Motor neuron (in vitro differentiated cells): ENCODE measurements around the gene FAM180B. TPM values are rescaled to one million over a fixed set of nuclear protein-coding genes. Genes with fewer than 3 reads are reported as not detected.
"Not testable (repeated sequence)": the region's sequence is repeated elsewhere in the genome, so short reads cannot be mapped to it uniquely, and the experiment has no call there.

Experiments
- ATAC-seq, 8 experiments: fragments of 200-7000 bp; cut with Tn5 transposase; replicated peaks in 6 of 8; 2 replicates each; pipeline ENCODE4 v1.8.0; 2021; ENCODE audit warnings: mild to moderate bottlenecking in 8 of 8, moderate library complexity in 8 of 8
- H3K27ac ChIP-seq, 2 donors: fragments of 250-450 bp; sonication (Bioruptor Pico); 2 replicates each; pipeline ENCODE4 v1.9.0; 2021; ENCODE audit warnings: antibody characterized with exemption in 2 of 2, mild to moderate bottlenecking in 2 of 2, moderate library complexity in 1 of 2
- H3K4me1 ChIP-seq, 2 donors: fragments of 250-450 bp; sonication (Bioruptor Pico); replicated peaks in 1 of 2; 2 replicates each; pipeline ENCODE4 v1.6.1; 2021; ENCODE audit warnings: antibody characterized with exemption in 2 of 2, mild to moderate bottlenecking in 2 of 2, moderate library complexity in 1 of 2
- H3K4me3 ChIP-seq, 5 donors: fragments of 250-450 bp; sonication (Bioruptor Pico); 2 replicates each; pipeline ENCODE4 v1.9.0; 2021; ENCODE audit warnings: antibody characterized with exemption in 5 of 5, mild to moderate bottlenecking in 5 of 5, moderate library complexity in 4 of 5
- WGBS, 10 experiments: fragments of 450-650 bp; shearing (Covaris generic); methylation state at CpG; one replicate each; pipeline ENCODE4 v1.0.0; 2022; 5-methylcytosine and 5-hydroxymethylcytosine counted together
- in situ Hi-C, 9 experiments: fragments of 400-800 bp; cut with MboI; loops; one replicate each; pipeline ENCODE4 v1.15.0; 2021; ENCODE audit warnings: low sequenced_read_pairs in 9 of 9, low pct_unique_long_range_greater_than_20kb in 2 of 9; ENCODE audit not compliant: unreplicated experiment in 9 of 9
- total RNA-seq, 8 experiments: library from RNA; unstranded; fragments of 300-600 nt; gene quantifications; 2 replicates each; pipeline versions ENCODE4 v1.2.3 to v1.2.4, GENCODE V29; 2022

FAM180B gene
- total RNA-seq, 8 experiments from 2014 or later: 0.27 to 2.5 (median 0.64) TPM; not detected in 1

- 0 to 100% (median 100%) methylated on average over 1 to 7 of the region's 7 CpGs; no CpG with 5 or more reads in 3 of the 10 experiments for WGBS, 10 experiments
- ATAC-seq: peak; percentile 31 to 69 (median 48)
- Histone ChIP-seq H3K4me3 (no peak overlapping the region), H3K4me1 (no peaks in the 10 kb centered on the region), H3K27ac (no peak overlapping the region)
- in situ Hi-C loops: no loop called here
Observed at GRCh38 chr11:47607380-47607779, 20.9 kb downstream of the FAM180B start.

DNA sequence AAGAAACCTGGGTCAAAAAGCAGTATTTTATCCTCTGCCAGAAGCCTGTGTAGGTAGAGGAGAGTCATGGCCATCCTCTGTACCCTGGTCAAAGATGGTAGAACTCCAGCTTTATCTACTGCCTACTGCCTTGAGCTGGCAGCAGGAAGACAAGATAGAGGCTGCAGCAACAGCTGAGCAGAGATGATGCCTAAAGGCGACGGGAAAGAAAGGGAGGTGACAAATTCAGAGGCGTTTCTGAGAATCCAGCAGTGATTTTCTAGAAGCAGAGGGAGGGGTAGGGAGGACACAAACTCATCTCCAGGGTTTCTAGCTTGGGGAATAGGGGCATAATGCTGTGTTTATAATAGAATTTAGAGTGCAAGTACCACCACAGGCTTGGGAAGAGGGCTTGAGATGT, 23.2 kb downstream of the FAM180B start:
- WGBS, 10 experiments: 0 to 87% (median 30%) methylated on average over 1 to 3 of the region's 3 CpGs; no CpG with 5 or more reads in 5 of the 10 experiments
- no peaks in the 10 kb centered on the region for H3K4me1 ChIP-seq
- no peak overlapping the region for H3K4me3 ChIP-seq
- in situ Hi-C loops: no loop called here
- no peak overlapping the region for H3K27ac ChIP-seq
- peak in 3 of 8 experiments; percentile 29 to 76 (median 64) for ATAC-seq

GRCh38 chr11:47611348-47611794, 24.9 kb downstream of the FAM180B start:
- no peak overlapping the region for H3K4me3 ChIP-seq
- H3K27ac ChIP-seq: no peak overlapping the region
- H3K4me1 ChIP-seq: no peaks in the 10 kb centered on the region
- WGBS, 10 experiments: 7 to 100% (median 83%) methylated on average over 1 to 6 of the region's 6 CpGs
- in situ Hi-C loops: no loop called here
- no peak for ATAC-seq

DNA sequence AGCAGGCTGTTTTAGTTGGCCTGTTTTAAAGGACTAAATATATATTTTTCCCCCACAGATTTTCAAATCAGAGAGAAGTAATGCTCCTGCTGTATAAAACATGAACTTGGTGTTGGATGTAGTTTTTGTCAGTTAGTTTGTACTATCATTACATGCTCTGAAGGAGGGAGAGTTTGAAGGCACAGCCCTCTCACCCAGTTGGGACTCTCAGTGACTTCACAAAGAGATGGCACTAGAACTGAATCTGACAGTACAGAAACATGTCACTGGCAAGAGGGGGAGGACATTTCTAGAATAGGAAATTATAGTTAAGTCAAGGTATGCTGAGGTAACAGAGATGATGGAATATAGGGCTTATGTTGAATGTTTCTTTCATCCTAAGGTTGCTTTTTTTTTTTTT, 28.8 kb downstream of the FAM180B start:
- no peak overlapping the region for H3K4me3 ChIP-seq
- no peaks in the 10 kb centered on the region for H3K4me1 ChIP-seq
- in situ Hi-C loops: no loop called here
- H3K27ac ChIP-seq: no peak overlapping the region
- ATAC-seq: no peak

DNA sequence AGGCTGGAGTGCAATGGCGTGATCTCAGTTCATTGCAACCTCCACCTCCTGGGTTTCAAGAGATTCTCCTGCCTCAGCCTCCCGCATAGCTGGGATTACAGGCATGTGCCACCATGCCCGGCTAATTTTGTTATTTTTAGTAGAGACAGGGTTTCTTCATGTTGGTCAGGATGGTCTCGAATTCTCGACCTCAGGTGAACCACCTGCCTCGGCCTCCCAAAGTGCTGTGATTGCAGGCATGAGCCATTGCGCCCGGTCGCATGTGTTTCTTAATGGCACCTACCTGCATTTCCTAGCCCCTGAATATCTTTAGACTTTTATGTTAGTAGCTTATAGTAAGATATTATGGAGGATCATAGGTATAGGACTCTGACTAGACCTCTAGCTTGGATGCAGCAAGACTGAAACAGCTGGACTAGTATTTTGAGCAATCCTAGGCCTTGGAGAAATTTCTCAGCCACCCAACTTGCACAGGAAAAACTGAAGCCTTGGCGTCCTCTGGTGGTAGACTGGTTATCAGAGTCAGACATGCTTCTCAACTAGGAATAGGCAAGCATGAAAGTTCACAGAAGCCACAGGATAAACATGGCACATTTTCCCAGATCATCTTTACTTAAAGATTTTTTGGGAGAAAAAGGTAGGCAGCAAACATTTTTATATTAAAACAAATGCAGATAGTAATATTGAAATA, 30.4 kb downstream of the FAM180B start:
- no peak overlapping the region for H3K27ac ChIP-seq
- in situ Hi-C loops: no loop called here
- ATAC-seq: peak; percentile 48 to 89 (median 77)
- 0 to 100% (median 78%) methylated on average over 1 to 7 of the region's 10 CpGs for WGBS, 10 experiments
- no peaks in the 10 kb centered on the region for H3K4me1 ChIP-seq
- no peak overlapping the region for H3K4me3 ChIP-seq

DNA sequence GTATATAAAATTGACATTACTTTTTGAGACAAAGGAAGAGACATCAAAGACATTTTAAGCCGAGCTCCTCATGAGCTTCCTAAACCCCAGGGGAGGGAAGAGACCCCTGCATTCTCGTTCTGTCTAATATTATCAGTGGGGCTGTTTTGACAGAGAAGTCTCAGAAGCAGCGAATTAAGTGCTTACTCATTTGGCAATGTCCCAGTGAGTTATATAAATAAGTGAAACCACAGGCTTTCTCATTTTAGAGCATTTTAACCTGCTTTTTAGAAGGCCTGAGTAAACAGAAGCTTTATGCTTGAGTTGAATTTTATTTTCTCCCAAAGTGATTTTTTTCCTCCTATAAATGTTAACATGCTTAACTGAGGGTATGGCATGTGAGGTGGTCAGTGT, 30.9 kb downstream of the FAM180B start:
- ATAC-seq: peak in 1 of 8 experiments; percentile 29
- Histone ChIP-seq H3K4me1 (no peaks in the 10 kb centered on the region), H3K27ac (no peak overlapping the region), H3K4me3 (no peak overlapping the region)
- 29 to 89% (median 70%) methylated on average over 2 to 3 of the region's 3 CpGs; no CpG with 5 or more reads in 1 of the 10 experiments for WGBS, 10 experiments
- in situ Hi-C loops: no loop called here

DNA sequence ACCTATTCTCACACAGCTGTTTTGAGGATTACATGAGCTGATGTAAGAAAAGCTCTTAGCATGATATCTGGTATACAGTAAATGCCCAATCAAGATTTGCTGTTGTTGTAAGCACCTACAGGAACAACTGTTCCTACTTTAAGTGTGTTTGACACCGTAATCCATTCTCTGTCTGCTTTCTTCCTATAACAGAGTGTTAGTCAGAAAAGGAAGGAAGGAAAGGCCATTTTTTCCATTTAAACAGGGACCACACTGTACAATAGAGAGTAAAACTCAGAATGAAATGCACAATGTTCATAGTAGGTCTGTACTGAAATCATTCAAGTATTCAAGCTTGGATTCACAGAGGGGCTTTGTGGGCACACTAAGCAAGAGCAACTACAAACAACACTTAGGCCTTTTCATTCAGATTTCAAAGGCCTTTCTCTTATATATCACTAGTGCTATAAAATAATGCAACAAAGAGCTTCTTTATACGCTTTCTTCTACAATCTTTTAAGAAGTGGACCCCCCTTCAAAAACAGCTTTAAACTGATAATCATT, 34.4 kb downstream of the FAM180B start:
- no peaks in the 10 kb centered on the region for H3K4me1 ChIP-seq
- no peak for ATAC-seq
- H3K27ac ChIP-seq: no peak overlapping the region
- no peak overlapping the region for H3K4me3 ChIP-seq
- in situ Hi-C loops: no loop called here
- 82 to 100% (median 94%) methylated on average over 1 to 2 of the region's 2 CpGs; no CpG with 5 or more reads in 1 of the 10 experiments for WGBS, 10 experiments

GRCh38 chr11:47626234-47626633, 39.8 kb downstream of the FAM180B start:
- Histone ChIP-seq H3K4me1 (no peaks in the 10 kb centered on the region), H3K27ac (no peak overlapping the region), H3K4me3 (no peak overlapping the region)
- 93 to 100% (median 95%) methylated on average over 1 to 8 of the region's 8 CpGs; no CpG with 5 or more reads in 6 of the 10 experiments for WGBS, 10 experiments
- in situ Hi-C loops: loop anchor here in 1 of 9 experiments (25.0 kb wide), 1 partner anchor 111 kb away; no protein-coding TSS in a partner anchor
- no peak for ATAC-seq

DNA sequence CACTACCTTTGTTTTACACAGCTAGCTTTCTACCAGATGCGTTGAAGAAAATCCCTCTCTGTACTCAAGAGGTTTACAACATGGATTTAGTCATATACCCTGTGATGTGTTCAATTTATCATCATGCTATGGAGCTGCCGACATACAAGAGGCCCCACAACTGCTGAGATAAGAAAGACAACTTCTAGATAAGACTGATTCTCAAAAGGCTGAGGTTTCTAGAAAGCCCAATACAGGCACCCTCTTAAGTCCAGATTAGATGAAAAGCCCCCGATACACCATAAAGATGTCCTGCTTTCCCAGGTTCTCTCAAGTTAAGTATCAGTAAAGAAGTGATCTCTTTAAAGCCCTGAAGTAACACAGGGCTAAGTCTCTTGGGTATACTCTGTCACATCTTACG, 41.5 kb downstream of the FAM180B start:
- no peak for ATAC-seq
- in situ Hi-C loops: loop anchor here in 1 of 9 experiments (25.0 kb wide), 1 partner anchor 109 kb away; no protein-coding TSS in a partner anchor
- 83 to 100% (median 100%) methylated on average over 1 to 4 of the region's 4 CpGs; no CpG with 5 or more reads in 4 of the 10 experiments for WGBS, 10 experiments
- H3K4me3 ChIP-seq: no peak overlapping the region
- no peaks in the 10 kb centered on the region for H3K4me1 ChIP-seq
- no peak overlapping the region for H3K27ac ChIP-seq

GRCh38 chr11:47631473-47631872, 45.0 kb downstream of the FAM180B start:
- WGBS, 10 experiments: 71 to 100% (median 90%) methylated on average over 1 to 5 of the region's 5 CpGs; no CpG with 5 or more reads in 1 of the 10 experiments
- no peak for ATAC-seq
- in situ Hi-C loops: loop anchor here in 1 of 9 experiments (25.0 kb wide), 1 partner anchor 106 kb away; no protein-coding TSS in a partner anchor
- Histone ChIP-seq H3K4me3 (no peak overlapping the region), H3K4me1 (no peaks in the 10 kb centered on the region), H3K27ac (no peak overlapping the region)

GRCh38 chr11:47636331-47636730, 49.9 kb downstream of the FAM180B start:
- not testable (repeated sequence) for H3K27ac ChIP-seq, H3K4me3 ChIP-seq, H3K4me1 ChIP-seq, ATAC-seq
- in situ Hi-C loops: loop anchor here in 1 of 9 experiments (25.0 kb wide), 1 partner anchor 101 kb away; no protein-coding TSS in a partner anchor
- 78 to 100% (median 98%) methylated on average over 1 to 8 of the region's 11 CpGs; no CpG with 5 or more reads in 2 of the 10 experiments for WGBS, 10 experiments
